ENCODE results near the gene CDIP1. TPM values are rescaled to one million over a fixed set of nuclear protein-coding genes. Genes with fewer than 3 reads are reported as not detected.

Gene CDIP1
- total and polyA plus RNA-seq, 2 donors = 6.2 to 28.7 TPM

DNA sequence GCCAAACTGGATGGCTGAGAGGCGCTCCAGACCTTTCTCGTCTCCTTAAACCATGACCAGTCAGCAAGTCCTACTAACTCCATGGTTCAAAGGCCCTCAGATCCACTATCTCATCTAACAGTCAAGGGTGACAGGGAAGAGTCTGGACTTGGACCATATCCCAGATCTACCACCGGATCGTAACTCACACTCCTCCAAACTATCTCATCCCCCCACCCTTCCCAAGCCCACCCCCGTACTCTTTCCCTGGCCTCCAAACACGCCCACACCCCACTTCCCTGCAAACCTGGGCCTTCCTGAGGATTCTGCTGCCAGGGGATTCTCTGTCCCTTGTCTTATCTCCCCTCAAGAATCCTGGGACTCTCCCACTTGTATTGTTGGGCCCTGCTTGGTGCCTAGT lies 5.1 kb downstream of the CDIP1 start:
- DNase-seq (ENCODE audit: extremely low spot score) = no peak
- H3K36me3 ChIP-seq (ENCODE audit: insufficient read depth) = no peaks in the 10 kb centered on the region
- no peak overlapping the region for H3K4me3 ChIP-seq (ENCODE audit: low read depth, low read length)
- H3K27ac ChIP-seq (ENCODE audit: low read depth) = no peak overlapping the region
- 71% methylated on average over 6 of the region's 6 CpGs for WGBS
- H3K4me1 ChIP-seq (ENCODE audit: insufficient read depth) = no peaks in the 10 kb centered on the region

- WGBS = 94% methylated on average over 10 of the region's 10 CpGs
- no peaks in the 10 kb centered on the region for H3K4me1 ChIP-seq (ENCODE audit: insufficient read depth)
- H3K27ac ChIP-seq (ENCODE audit: low read depth) = no peak overlapping the region
- no peak for DNase-seq (ENCODE audit: extremely low spot score)
- no peak overlapping the region for H3K4me3 ChIP-seq (ENCODE audit: low read depth, low read length)
- no peaks in the 10 kb centered on the region for H3K36me3 ChIP-seq (ENCODE audit: insufficient read depth)
Measured at GRCh38 chr16:4532238-4532637, 6.3 kb downstream of the CDIP1 start.

- no peaks in the 10 kb centered on the region for H3K4me1 ChIP-seq (ENCODE audit: insufficient read depth)
- DNase-seq (ENCODE audit: extremely low spot score) = no peak
- H3K4me3 ChIP-seq (ENCODE audit: low read depth, low read length) = no peak overlapping the region
- no peaks in the 10 kb centered on the region for H3K36me3 ChIP-seq (ENCODE audit: insufficient read depth)
- WGBS = 90% methylated on average over 8 of the region's 8 CpGs
- no peak overlapping the region for H3K27ac ChIP-seq (ENCODE audit: low read depth)
Measured at GRCh38 chr16:4531811-4532210, 6.8 kb downstream of the CDIP1 start.

- WGBS = 50% methylated on average over 16 of the region's 16 CpGs
- no peak for DNase-seq (ENCODE audit: extremely low spot score)
- Histone ChIP-seq H3K27ac (ENCODE audit: low read depth) (no peak overlapping the region), H3K4me3 (ENCODE audit: low read depth, low read length) (no peak overlapping the region), H3K36me3 (ENCODE audit: insufficient read depth) (no peaks in the 10 kb centered on the region), H3K4me1 (ENCODE audit: insufficient read depth) (no peaks in the 10 kb centered on the region)
Measured at GRCh38 chr16:4529085-4530060, 9.2 kb downstream of the CDIP1 start.

DNA sequence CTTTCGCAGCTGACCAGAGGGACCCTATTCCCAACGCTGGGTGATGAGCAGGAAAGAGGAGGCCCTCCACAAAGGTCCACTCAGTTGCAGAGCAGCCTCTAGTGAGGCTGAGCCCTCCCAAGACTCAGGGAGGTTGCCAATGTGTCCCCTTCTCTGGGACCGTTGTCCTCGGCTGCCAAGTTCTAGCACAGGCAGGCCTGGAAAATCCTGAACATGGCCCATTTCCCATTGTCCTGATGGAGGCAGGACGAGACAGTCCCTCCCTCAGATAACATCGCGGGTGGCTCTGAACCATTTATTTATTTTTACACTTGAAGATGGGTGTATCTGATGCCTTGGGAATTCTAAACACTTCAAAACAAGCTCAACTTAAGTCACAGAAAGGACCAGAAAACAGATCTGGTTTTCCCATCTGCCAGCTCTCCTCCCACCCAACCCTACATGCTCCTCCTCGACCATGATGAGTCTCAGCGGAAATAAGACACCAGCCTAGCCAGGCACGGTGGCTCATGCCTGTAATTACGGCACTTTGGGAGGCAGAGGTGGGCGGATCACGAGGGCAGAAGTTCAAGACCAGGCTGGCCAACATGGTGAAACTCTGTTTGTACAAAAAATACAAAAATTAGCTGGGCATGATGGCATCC lies 12.8 kb downstream of the CDIP1 start:
- 66% methylated on average over 13 of the region's 13 CpGs for WGBS
- no peak overlapping the region for H3K4me3 ChIP-seq (ENCODE audit: low read depth, low read length)
- no peaks in the 10 kb centered on the region for H3K4me1 ChIP-seq (ENCODE audit: insufficient read depth)
- H3K27ac ChIP-seq (ENCODE audit: low read depth) = no peak overlapping the region
- no peak for DNase-seq (ENCODE audit: extremely low spot score)
- no peaks in the 10 kb centered on the region for H3K36me3 ChIP-seq (ENCODE audit: insufficient read depth)

DNA sequence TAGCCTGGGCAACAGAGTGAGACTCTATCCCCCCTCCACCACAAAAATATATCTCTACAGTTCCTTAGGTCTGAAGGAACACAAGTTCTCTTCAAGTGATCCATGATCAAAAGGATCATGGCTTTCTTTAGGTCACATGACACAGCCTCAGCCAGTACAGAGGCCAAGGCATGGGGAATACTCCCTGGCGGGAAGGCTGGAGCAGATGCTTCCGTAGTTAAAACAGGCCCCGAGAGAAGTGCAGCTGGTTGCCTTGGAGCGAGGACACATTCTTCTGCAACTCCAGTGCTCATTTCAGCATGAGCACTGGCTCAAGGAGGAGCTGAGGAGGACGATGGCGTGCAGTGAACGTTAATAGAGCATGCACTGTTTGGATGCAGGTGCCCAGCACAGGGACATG lies 13.5 kb downstream of the CDIP1 start:
- WGBS = 66% methylated on average over 7 of the region's 7 CpGs
- no peak for DNase-seq (ENCODE audit: extremely low spot score)
- no peak overlapping the region for H3K4me3 ChIP-seq (ENCODE audit: low read depth, low read length)
- no peaks in the 10 kb centered on the region for H3K4me1 ChIP-seq (ENCODE audit: insufficient read depth)
- no peaks in the 10 kb centered on the region for H3K36me3 ChIP-seq (ENCODE audit: insufficient read depth)
- H3K27ac ChIP-seq (ENCODE audit: low read depth) = no peak overlapping the region

DNA sequence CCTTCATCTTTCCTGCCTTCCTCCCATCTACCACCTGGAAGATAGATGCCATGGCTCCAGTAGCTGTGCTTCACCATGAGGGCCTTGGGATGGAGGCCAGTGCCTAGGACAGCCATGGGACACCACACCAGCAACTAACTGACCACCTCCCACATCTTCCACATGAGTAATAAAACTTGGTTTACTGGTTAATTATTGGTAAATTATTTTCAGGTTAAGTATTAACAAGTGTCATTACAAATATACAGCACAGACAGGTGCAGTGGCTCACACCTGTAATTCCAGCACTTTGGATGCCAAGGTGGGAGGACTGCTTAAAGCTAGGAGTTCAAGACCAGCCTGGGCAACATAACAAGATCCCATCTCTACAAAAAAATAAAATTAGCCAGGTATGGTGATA lies 14.0 kb downstream of the CDIP1 start:
- H3K36me3 ChIP-seq (ENCODE audit: insufficient read depth) = no peaks in the 10 kb centered on the region
- DNase-seq (ENCODE audit: extremely low spot score) = no peak
- no peak overlapping the region for H3K4me3 ChIP-seq (ENCODE audit: low read depth, low read length)
- no peak overlapping the region for H3K27ac ChIP-seq (ENCODE audit: low read depth)
- no peaks in the 10 kb centered on the region for H3K4me1 ChIP-seq (ENCODE audit: insufficient read depth)

- Histone ChIP-seq H3K4me3 (ENCODE audit: low read depth, low read length) (no peak overlapping the region), H3K4me1 (ENCODE audit: insufficient read depth) (no peaks in the 10 kb centered on the region), H3K27ac (ENCODE audit: low read depth) (no peak overlapping the region), H3K36me3 (ENCODE audit: insufficient read depth) (no peaks in the 10 kb centered on the region)
- no peak for DNase-seq (ENCODE audit: extremely low spot score)
- 97% methylated on average over 4 of the region's 4 CpGs for WGBS
Measured at GRCh38 chr16:4523686-4524085, 14.9 kb downstream of the CDIP1 start.

DNA sequence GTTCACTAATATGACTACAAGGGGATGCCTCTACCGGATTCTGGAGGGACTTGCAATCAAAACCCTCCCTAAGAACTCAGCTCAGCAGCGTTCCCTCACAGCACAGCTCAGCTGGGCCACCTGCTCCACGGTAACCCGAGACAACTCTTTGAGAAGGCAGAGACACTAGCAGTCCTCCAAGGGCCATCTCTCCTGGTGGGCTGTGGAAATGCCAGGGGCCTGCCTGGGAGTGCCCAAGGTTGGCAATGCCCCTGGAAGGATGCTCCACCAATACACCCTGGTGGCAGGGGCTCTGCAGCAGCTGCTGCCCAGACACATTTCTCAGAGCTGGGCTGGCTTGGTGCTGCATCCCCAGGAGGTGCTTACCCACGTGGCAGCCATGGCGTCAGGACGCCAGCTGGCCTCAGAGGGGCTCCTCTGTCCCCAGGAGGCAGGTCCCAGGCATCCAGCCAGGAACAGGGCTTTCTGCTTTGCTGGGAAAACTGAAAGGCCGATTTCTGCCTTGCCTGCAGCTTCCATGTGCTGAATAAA lies 16.5 kb downstream of the CDIP1 start:
- 53% methylated on average over 8 of the region's 8 CpGs for WGBS
- no peak overlapping the region for H3K4me3 ChIP-seq (ENCODE audit: low read depth, low read length)
- no peak for DNase-seq (ENCODE audit: extremely low spot score)
- H3K36me3 ChIP-seq (ENCODE audit: insufficient read depth) = no peaks in the 10 kb centered on the region
- no peaks in the 10 kb centered on the region for H3K4me1 ChIP-seq (ENCODE audit: insufficient read depth)
- no peak overlapping the region for H3K27ac ChIP-seq (ENCODE audit: low read depth)

- DNase-seq (ENCODE audit: extremely low spot score) = no peak
- H3K27ac ChIP-seq (ENCODE audit: low read depth) = no peak overlapping the region
- H3K4me3 ChIP-seq (ENCODE audit: low read depth, low read length) = no peak overlapping the region
- H3K4me1 ChIP-seq (ENCODE audit: insufficient read depth) = peaks cover 1% of the 10 kb centered on the region
- no peaks in the 10 kb centered on the region for H3K36me3 ChIP-seq (ENCODE audit: insufficient read depth)
- WGBS = 75% methylated on average over 7 of the region's 7 CpGs
Measured at GRCh38 chr16:4520913-4521312, 17.7 kb downstream of the CDIP1 start.

DNA sequence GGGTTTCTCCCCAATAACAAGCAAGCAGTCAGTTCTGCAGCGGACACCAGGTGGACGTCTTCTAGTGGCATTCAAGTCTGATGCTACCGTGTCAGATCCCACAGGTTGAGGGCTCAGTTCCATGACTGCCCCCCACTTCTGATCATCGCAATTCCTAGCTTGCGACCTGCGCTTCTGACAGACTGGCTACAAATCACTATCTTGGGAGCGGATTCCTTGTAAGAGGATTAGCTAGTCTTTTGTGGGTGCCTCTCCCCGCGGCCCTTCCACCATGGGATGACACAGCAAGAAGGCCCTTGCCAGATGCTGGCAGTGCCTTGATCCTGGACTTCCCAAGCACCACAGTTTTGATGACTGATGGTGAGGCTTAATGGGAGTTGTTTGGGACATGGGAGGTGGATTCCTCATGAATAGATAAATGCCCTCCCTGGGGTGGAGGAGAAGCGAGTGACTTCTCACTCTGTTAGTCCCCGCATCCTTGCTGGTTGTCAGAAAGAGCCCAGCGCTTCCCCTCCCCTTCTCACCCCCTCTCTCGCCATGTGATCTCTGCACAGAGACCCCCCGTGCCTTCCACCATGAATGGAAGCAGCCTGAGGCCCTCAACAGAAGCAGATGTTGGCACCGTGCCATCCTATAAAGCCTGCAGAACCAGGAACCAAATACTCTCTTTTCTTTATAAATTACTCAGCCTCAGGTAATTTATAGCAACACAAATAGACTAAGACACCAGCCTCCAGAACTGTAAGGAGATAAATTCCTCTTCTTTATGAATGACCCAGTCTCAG lies 19.1 kb downstream of the CDIP1 start:
- Histone ChIP-seq H3K27ac (ENCODE audit: low read depth) (no peak overlapping the region), H3K4me3 (ENCODE audit: low read depth, low read length) (no peak overlapping the region), H3K36me3 (ENCODE audit: insufficient read depth) (no peaks in the 10 kb centered on the region), H3K4me1 (ENCODE audit: insufficient read depth) (peaks cover 1% of the 10 kb centered on the region)
- no peak for DNase-seq (ENCODE audit: extremely low spot score)
- 85% methylated on average over 15 of the region's 15 CpGs for WGBS

GRCh38 chr16:4517812-4518680 lies 20.5 kb downstream of the CDIP1 start:
- Histone ChIP-seq H3K4me3 (ENCODE audit: low read depth, low read length) (no peak overlapping the region), H3K27ac (ENCODE audit: low read depth) (no peak overlapping the region), H3K36me3 (ENCODE audit: insufficient read depth) (no peaks in the 10 kb centered on the region), H3K4me1 (ENCODE audit: insufficient read depth) (peaks cover 1% of the 10 kb centered on the region)
- no peak for DNase-seq (ENCODE audit: extremely low spot score)
- 68% methylated on average over 12 of the region's 12 CpGs for WGBS
